RWPE2 (cell line): Measurements from ENCODE around the gene ADM.

ENCODE experiments used
- ATAC-seq: fragments of 200-7000 bp; cut with Tn5 transposase; 3 replicates; pipeline ENCODE4 v1.9.1; 2021; ENCODE audit warnings: low read depth
- DNase-seq: peaks from one replicate; pipeline ENCODE4 v3.0.0-alpha.2; 2020; ENCODE audit warnings: low spot score
- H3K27ac ChIP-seq: fragments of 450-650 bp; 2 replicates; pipeline ENCODE4 v1.5.1; 2017; ENCODE audit warnings: mild to moderate bottlenecking; ENCODE audit not compliant: poor library complexity, severe bottlenecking
- H3K27me3 ChIP-seq: fragments of 250-450 bp; sonication (Bioruptor Pico); 2 replicates; pipeline ENCODE4 v1.5.1; 2021; ENCODE audit warnings: mild to moderate bottlenecking, moderate library complexity; ENCODE audit not compliant: insufficient read depth, poor library complexity, severe bottlenecking
- H3K36me3 ChIP-seq: fragments of 250-450 bp; sonication (Bioruptor Pico); 2 replicates; pipeline ENCODE4 v1.5.1; 2020; ENCODE audit warnings: low read depth, mild to moderate bottlenecking, moderate library complexity
- H3K4me1 ChIP-seq: fragments of 250-450 bp; sonication (Bioruptor Pico); 2 replicates; pipeline ENCODE4 v1.5.1; 2021; ENCODE audit warnings: mild to moderate bottlenecking, moderate library complexity; ENCODE audit not compliant: insufficient read depth, poor library complexity, severe bottlenecking
- H3K4me3 ChIP-seq: fragments of 250-450 bp; sonication (Bioruptor Pico); 2 replicates; pipeline ENCODE4 v1.5.1; 2021; ENCODE audit warnings: mild to moderate bottlenecking, moderate library complexity; ENCODE audit not compliant: severe bottlenecking
- H3K9me3 ChIP-seq: fragments of 250-450 bp; sonication (Bioruptor Pico); 2 replicates; pipeline ENCODE4 v1.5.1; 2021; ENCODE audit warnings: mild to moderate bottlenecking, moderate library complexity; ENCODE audit not compliant: severe bottlenecking
- TF ChIP-seq, protein P1 (sequence below): fragments of 450-650 bp; IDR thresholded peaks from one replicate; pipeline ENCODE4 v1.5.1; 2017; ENCODE audit warnings: mild to moderate bottlenecking, moderate library complexity; ENCODE audit not compliant: poor library complexity, severe bottlenecking

The ADM gene

DNA sequence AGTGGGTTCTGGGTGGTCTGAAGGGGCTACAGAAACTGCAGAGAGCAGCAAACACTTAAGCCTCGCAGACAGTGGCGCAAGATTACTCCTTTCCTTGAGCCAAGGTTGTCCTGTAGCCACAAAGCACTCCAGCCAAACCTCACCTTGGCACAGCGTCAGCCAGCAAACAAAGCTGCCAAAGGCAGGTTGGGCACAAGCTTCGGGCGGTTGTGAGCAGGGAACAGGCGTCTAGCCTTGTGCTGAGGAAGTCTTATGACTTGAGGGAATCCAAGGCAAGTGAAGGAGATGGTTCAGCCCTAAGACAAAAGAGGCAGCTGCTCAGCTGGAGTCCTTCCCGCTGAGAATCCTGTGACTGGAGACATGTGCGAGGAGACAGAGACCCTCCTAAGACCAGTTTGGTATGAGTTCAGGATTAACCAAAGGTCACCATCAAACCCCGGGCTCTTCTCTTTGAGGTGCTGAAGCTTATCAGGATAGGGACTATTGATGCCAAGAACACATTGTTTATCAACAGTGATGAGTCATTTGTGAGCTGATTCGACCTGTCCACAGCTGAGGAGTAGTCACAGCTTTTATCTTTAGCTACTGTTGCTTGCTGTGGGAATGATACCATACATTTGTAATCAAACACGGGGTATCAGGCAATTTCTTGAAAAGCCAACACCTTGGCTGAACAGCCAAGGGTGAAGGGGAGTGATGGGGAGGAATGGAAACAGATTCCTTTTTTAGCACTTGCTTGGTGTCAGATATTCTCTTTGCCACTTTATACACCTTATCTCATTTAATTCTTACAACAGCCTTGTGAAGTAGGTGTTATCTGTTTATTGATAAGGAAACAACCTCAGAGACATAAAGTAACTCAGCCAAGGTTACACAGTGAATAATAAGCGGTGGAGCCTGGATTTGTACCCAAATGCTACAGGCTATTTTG is 4.6 kb downstream of the ADM start:
- peak; percentile 64 for DNase-seq
- Histone ChIP-seq H3K27ac (peak overlapping the region; percentile 96), H3K27me3 (no peaks in the 10 kb centered on the region), H3K4me1 (peaks cover 19% of the 10 kb centered on the region), H3K4me3 (no peak overlapping the region), H3K36me3 (peaks cover 11% of the 10 kb centered on the region), H3K9me3 (no peaks in the 10 kb centered on the region)
- TF ChIP-seq, protein P1, sequence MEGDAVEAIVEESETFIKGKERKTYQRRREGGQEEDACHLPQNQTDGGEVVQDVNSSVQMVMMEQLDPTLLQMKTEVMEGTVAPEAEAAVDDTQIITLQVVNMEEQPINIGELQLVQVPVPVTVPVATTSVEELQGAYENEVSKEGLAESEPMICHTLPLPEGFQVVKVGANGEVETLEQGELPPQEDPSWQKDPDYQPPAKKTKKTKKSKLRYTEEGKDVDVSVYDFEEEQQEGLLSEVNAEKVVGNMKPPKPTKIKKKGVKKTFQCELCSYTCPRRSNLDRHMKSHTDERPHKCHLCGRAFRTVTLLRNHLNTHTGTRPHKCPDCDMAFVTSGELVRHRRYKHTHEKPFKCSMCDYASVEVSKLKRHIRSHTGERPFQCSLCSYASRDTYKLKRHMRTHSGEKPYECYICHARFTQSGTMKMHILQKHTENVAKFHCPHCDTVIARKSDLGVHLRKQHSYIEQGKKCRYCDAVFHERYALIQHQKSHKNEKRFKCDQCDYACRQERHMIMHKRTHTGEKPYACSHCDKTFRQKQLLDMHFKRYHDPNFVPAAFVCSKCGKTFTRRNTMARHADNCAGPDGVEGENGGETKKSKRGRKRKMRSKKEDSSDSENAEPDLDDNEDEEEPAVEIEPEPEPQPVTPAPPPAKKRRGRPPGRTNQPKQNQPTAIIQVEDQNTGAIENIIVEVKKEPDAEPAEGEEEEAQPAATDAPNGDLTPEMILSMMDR, result no peak
- peak; percentile 11; the same call in 2 of the 3 replicates for ATAC-seq

DNA sequence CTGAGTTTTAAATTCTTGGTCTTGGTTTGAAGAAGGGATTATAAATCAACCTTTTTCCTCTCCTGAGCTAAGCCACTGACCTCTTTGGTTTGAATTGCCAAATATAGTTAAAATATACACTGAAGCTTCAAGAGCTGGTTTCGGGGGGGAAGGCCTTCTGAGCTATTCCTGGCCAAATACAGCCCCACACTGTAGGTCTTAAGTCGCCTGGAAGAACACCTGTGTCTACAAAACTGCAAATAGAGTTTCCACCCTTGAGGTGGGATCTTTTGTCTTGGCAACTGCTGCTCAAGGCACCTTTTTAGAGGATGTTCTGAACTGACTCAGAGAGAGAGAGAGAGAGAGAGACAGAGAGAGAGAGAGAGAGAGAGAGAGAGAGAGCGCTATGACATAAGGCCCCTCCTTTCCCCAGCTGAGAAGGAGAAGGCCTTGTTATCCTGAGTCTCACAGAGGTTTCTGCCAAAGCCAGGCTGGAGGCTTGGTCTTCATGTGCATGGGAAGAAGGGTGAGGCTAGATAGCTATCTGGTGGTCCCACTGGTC is 5.5 kb downstream of the ADM start:
- Histone ChIP-seq H3K27me3 (no peaks in the 10 kb centered on the region), H3K9me3 (no peaks in the 10 kb centered on the region), H3K4me1 (peaks cover 19% of the 10 kb centered on the region), H3K27ac (no peak overlapping the region), H3K36me3 (peaks cover 11% of the 10 kb centered on the region), H3K4me3 (no peak overlapping the region)
- TF ChIP-seq, protein P1, result no peak
- ATAC-seq (no peak), DNase-seq (no peak)

DNA sequence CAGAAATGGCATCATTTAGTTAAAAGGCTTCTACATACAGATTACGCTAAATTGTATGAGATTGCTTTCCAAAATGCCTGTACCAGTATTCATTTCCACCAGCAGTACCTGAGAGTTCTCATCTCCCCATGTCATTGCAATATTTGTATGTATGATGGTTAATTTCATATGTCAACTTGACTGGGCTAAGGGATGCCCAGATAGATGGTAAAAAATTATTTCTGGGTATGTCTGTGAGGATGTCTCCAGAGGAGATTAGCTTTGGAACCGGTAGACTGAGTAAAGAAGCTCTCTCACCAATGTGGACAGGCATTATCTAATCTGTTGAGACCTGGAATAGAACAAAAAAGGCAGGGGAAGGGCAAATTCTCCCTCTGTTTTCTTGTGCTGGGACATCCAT is 6.9 kb downstream of the ADM start:
- DNase-seq (no peak), ATAC-seq (no peak)
- H3K27me3 ChIP-seq, result no peaks in the 10 kb centered on the region
- TF ChIP-seq, protein P1, result no peak
- peaks cover 3% of the 10 kb centered on the region for H3K36me3 ChIP-seq
- H3K9me3 ChIP-seq, result no peaks in the 10 kb centered on the region
- no peak overlapping the region for H3K27ac ChIP-seq
- H3K4me1 ChIP-seq, result peaks cover 19% of the 10 kb centered on the region
- H3K4me3 ChIP-seq, result no peak overlapping the region

DNA sequence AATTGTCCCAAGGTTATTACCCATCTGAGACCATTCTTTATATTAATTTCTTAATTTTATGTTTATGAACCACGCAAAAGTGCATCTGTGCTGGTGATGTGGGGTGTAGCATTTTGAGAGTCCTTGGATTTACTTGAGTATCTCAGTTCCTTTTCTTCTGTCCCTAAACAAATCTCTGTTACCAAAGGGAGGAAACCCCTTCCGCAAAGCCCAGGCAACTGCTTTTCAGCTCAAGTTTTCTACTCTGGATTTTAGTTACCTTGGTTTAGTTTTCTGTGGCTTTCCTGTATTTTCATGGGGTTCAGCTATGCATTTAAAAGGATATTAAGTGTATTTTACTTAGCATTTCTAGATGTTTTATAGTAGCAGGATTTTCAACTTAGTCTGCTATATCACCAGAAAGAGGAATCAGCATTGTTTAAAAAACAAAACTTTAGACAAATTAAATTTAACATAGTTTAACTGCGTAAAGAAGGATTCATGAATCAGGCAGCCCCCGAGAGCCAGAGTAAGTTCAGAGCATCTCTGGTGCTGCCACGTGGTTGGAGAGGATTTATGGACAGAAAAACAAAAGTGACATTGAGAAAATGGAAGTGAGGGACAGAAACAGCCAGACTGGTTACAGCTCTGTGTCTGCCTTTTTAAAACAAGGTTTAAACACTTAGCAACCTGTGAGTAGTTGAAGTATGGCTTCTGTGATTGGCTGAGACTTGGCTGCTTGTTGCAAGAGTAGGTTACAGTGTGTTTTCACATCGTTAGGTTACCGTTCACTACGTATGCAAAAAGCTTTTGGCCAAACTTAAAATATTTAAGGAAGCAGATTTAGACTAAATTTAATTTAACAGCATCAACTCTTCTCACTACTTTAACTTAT is 9.6 kb downstream of the ADM start:
- no peak for DNase-seq
- Histone ChIP-seq H3K4me1 (peaks cover 6% of the 10 kb centered on the region), H3K27ac (no peak overlapping the region), H3K27me3 (no peaks in the 10 kb centered on the region), H3K9me3 (no peaks in the 10 kb centered on the region), H3K4me3 (no peak overlapping the region), H3K36me3 (no peaks in the 10 kb centered on the region)
- TF ChIP-seq, protein P1, result no peak
- ATAC-seq, result peak; percentile 84
